A549 treated with CORT108297 at 1 μM for 4 hours (cell line): ENCODE measurements around the gene TNFSF9. TPM values are rescaled to one million over a fixed set of nuclear protein-coding genes. Genes with fewer than 3 reads are reported as not detected.

Experiments
- total RNA-seq: library from RNA; stranded (reverse); fragments of 200-300 nt; extraction: Qiagen RNA extraction; gene quantifications from 5 replicates; pipeline ENCODE4 v1.2.3, GENCODE V29; 2022

TNFSF9 gene
- total RNA-seq, result 4.5 to 7.0 TPM (median 6.3 TPM) in 5 replicates

GRCh38 chr19:6530386-6531162, at the start of gene TNFSF9:
TSS of gene TNFSF9 (plus strand) at chr19:6531026. CDS start at chr19:6531037, 11 bp downstream.

GRCh38 chr19:6481541-6482342, 49.1 kb upstream of the TNFSF9 start, which contains the start of gene DENND1C:
TSS of gene DENND1C (minus strand) at chr19:6481787. CDS start at chr19:6481695, 92 bp downstream.

GRCh38 chr19:6501740-6502648, 28.8 kb upstream of the TNFSF9 start, which contains the start of gene TUBB4A:
TSS of gene TUBB4A (minus strand) at chr19:6502309. CDS start at chr19:6502212, 97 bp downstream.

Other genes starting within 250 kb of the TNFSF9 start
- not detected in 5 replicates for gene ACER1, start 197.4 kb upstream of the TNFSF9 start, total RNA-seq
- gene CLPP, start 169.5 kb upstream of the TNFSF9 start, total RNA-seq, result 46.1 to 75.9 TPM (median 70.6 TPM) in 5 replicates
- gene ALKBH7, start 158.2 kb upstream of the TNFSF9 start, total RNA-seq, result 18.1 to 41.6 TPM (median 36.6 TPM) in 5 replicates
- gene PSPN, start 155.1 kb upstream of the TNFSF9 start, total RNA-seq, result 0.65 to 1.0 TPM (median 0.76 TPM) in 5 replicates
- 57.1 to 59.8 TPM (median 58.7 TPM) in 5 replicates for gene GTF2F1, start 137.9 kb upstream of the TNFSF9 start, total RNA-seq
- 192 to 210 TPM (median 205 TPM) in 5 replicates for gene KHSRP, start 106.2 kb upstream of the TNFSF9 start, total RNA-seq
- gene SLC25A41, start 97.3 kb upstream of the TNFSF9 start, total RNA-seq, result 0.09 to 0.17 TPM (median 0.15 TPM) in 4 of 5 replicates, not detected in the other
- gene SLC25A23, start 71.2 kb upstream of the TNFSF9 start, total RNA-seq, result 15.2 to 20.3 TPM (median 18.4 TPM) in 5 replicates
- 3.0 to 6.1 TPM (median 5.2 TPM) in 5 replicates for gene CRB3, start 66.8 kb upstream of the TNFSF9 start, total RNA-seq
- 0.07 to 0.28 TPM (median 0.22 TPM) in 5 replicates for gene DENND1C, start 49.2 kb upstream of the TNFSF9 start, total RNA-seq
- 4.6 to 6.8 TPM (median 6.4 TPM) in 5 replicates for gene TUBB4A, start 28.7 kb upstream of the TNFSF9 start, total RNA-seq
- gene CD70, start 60.1 kb downstream of the TNFSF9 start, total RNA-seq, result 13.2 to 28.7 TPM (median 26.0 TPM) in 5 replicates
- gene TNFSF14, start 139.1 kb downstream of the TNFSF9 start, total RNA-seq, result 0.02 to 0.11 TPM (median 0.08 TPM) in 5 replicates
- gene C3, start 189.6 kb downstream of the TNFSF9 start, total RNA-seq, result 39.1 to 46.1 TPM (median 43.1 TPM) in 5 replicates
- 31.6 to 45.2 TPM (median 41.4 TPM) in 5 replicates for gene GPR108, start 206.6 kb downstream of the TNFSF9 start, total RNA-seq
- 59.6 to 74.6 TPM (median 68.6 TPM) in 5 replicates for gene TRIP10, start 208.7 kb downstream of the TNFSF9 start, total RNA-seq
- gene SH2D3A, start 236.4 kb downstream of the TNFSF9 start, total RNA-seq, result 12.2 to 17.1 TPM (median 15.4 TPM) in 5 replicates
- 6.3 to 8.9 TPM (median 6.8 TPM) in 5 replicates for gene VAV1, start 241.7 kb downstream of the TNFSF9 start, total RNA-seq